IMR-90 (cell line): ENCODE results near the gene MAGI2. TPM values are rescaled to one million over a fixed set of nuclear protein-coding genes. Genes with fewer than 3 reads are reported as not detected.

Experiments used
- ATAC-seq: fragments of 200-7000 bp; cut with Tn5 transposase; 2 replicates; pipeline ENCODE4 v1.9.1; 2020; ENCODE audit warnings: low read depth, mild to moderate bottlenecking, moderate library complexity
- BruUV-seq: library from RNA; stranded (reverse); fragments of 400-500 nt; replicated peaks from 2 replicates; lab custom pipeline; 2021; lab: Mats Ljungman, UMichigan
- CTCF ChIA-PET: fragments of 300-600 bp; formaldehyde crosslinking; extraction: SDS; loops from one replicate; lab custom pipeline; 2021; ENCODE audit warnings: antibody characterized with exemption; lab: Yijun Ruan, JAX
- POLR2A ChIA-PET: fragments of 300-600 bp; sonication (Branson Sonifier 250); formaldehyde crosslinking; loops from one replicate; lab custom pipeline; 2022; ENCODE audit warnings: antibody characterized with exemption; ENCODE audit not compliant: unreplicated experiment; lab: Charles Lee
- DNase-seq: peaks from one replicate; pipeline ENCODE4 v3.0.0; 2013
- H2AFZ ChIP-seq: replicated peaks from 2 replicates; pipeline ENCODE3; 2013; ENCODE audit warnings: low read length, mild to moderate bottlenecking; ENCODE audit not compliant: poor library complexity
- H2AK5ac ChIP-seq: 2 replicates; pipeline ENCODE4 v1.6.1; 2013; ENCODE audit warnings: low read depth, low read length, inconsistent platforms
- H2AK9ac ChIP-seq: replicated peaks from 2 replicates; pipeline ENCODE3; 2013; ENCODE audit warnings: mild to moderate bottlenecking, low read depth, low read length, moderate library complexity; ENCODE audit not compliant: poor library complexity
- H2BK120ac ChIP-seq: 2 replicates; pipeline ENCODE4 v1.6.1; 2013; ENCODE audit warnings: low read depth, low read length, inconsistent platforms
- H2BK15ac ChIP-seq: 3 replicates; pipeline ENCODE4 v1.6.1; 2013; ENCODE audit warnings: low read depth, low read length, inconsistent platforms
- H2BK20ac ChIP-seq: 2 replicates; pipeline ENCODE4 v1.6.1; 2013; ENCODE audit warnings: low read depth, mild to moderate bottlenecking, inconsistent platforms, low read length, moderate library complexity
- H2BK5ac ChIP-seq: 2 replicates; pipeline ENCODE4 v1.6.1; 2013; ENCODE audit warnings: mild to moderate bottlenecking, low read depth, low read length, inconsistent platforms; ENCODE audit not compliant: poor library complexity, severe bottlenecking
- H3K14ac ChIP-seq: replicated peaks from 2 replicates; pipeline ENCODE4 v1.6.1; 2013; ENCODE audit warnings: low read depth, low read length, inconsistent platforms
- H3K18ac ChIP-seq: 2 replicates; pipeline ENCODE4 v1.6.1; 2013; ENCODE audit warnings: low read depth, low read length, control low read depth
- H3K23ac ChIP-seq: 2 replicates; pipeline ENCODE4 v1.6.1; 2013; ENCODE audit warnings: low read depth, low read length, inconsistent platforms
- H3K27ac ChIP-seq: 2 replicates; pipeline ENCODE4 v1.5.1; 2013; ENCODE audit warnings: mild to moderate bottlenecking, control low read depth, low read length; ENCODE audit not compliant: insufficient read depth
- H3K27me3 ChIP-seq: 2 replicates; pipeline ENCODE4 v1.6.1; 2013; ENCODE audit warnings: low read length; ENCODE audit not compliant: control insufficient read depth, insufficient read depth
- H3K36me3 ChIP-seq: 2 replicates; pipeline ENCODE4 v1.6.1; 2013; ENCODE audit warnings: low read length, mixed read lengths; ENCODE audit not compliant: control insufficient read depth, insufficient read depth
- H3K4ac ChIP-seq: 2 replicates; pipeline ENCODE4 v1.6.1; 2013; ENCODE audit warnings: low read depth, low read length, inconsistent platforms
- H3K4me1 ChIP-seq: 2 replicates; pipeline ENCODE4 v1.6.1; 2013; ENCODE audit warnings: low read length, mixed read lengths; ENCODE audit not compliant: control insufficient read depth, insufficient read depth
- H3K4me2 ChIP-seq: 2 replicates; pipeline ENCODE4 v1.6.1; 2013; ENCODE audit warnings: low read depth, mild to moderate bottlenecking, control low read depth, low read length, moderate library complexity
- H3K4me3 ChIP-seq: 2 replicates; pipeline ENCODE4 v1.5.1; 2013; ENCODE audit warnings: low read depth, mild to moderate bottlenecking, control low read depth, low read length, moderate library complexity; ENCODE audit not compliant: insufficient read depth
- H3K56ac ChIP-seq: 2 replicates; pipeline ENCODE4 v1.6.1; 2013; ENCODE audit warnings: low read length, inconsistent platforms; ENCODE audit not compliant: insufficient read depth; ENCODE audit errors: extremely low read depth
- H3K79me1 ChIP-seq, 2 experiments: 2 replicates each; pipeline ENCODE4 v1.6.1; 2013; ENCODE audit warnings: low read length in 2 of 2, inconsistent platforms in 1 of 2, low read depth in 1 of 2
- H3K9ac ChIP-seq: 2 replicates; pipeline ENCODE4 v1.6.1; 2013; ENCODE audit warnings: low read depth, low read length, control low read depth
- H3K9me1 ChIP-seq: 2 replicates; pipeline ENCODE4 v1.6.1; 2013; ENCODE audit warnings: low read length, inconsistent platforms; ENCODE audit not compliant: insufficient read depth
- H3K9me3 ChIP-seq: 2 replicates; pipeline ENCODE4 v1.6.1; 2013; ENCODE audit warnings: low read length; ENCODE audit not compliant: control insufficient read depth, insufficient read depth
- H4K20me1 ChIP-seq: 2 replicates; pipeline ENCODE4 v1.6.1; 2013; ENCODE audit warnings: low read length, inconsistent platforms; ENCODE audit not compliant: insufficient read depth
- H4K5ac ChIP-seq: 2 replicates; pipeline ENCODE4 v1.6.1; 2013; ENCODE audit warnings: mild to moderate bottlenecking, low read depth, low read length, control low read depth
- H4K8ac ChIP-seq, 2 experiments: 2 replicates each; pipeline ENCODE4 v1.6.1; 2013; ENCODE audit warnings: low read depth in 2 of 2, low read length in 2 of 2, control low read depth in 1 of 2, inconsistent platforms in 1 of 2
- H4K91ac ChIP-seq: 2 replicates; pipeline ENCODE4 v1.6.1; 2013; ENCODE audit warnings: low read depth, low read length, inconsistent platforms; ENCODE audit not compliant: insufficient read depth
- BHLHE40 ChIP-seq: fragments of 150-350 bp; IDR thresholded peaks from 2 replicates; pipeline ENCODE4 v1.6.1; 2016; ENCODE audit warnings: mild to moderate bottlenecking, low read depth, low read length
- CEBPB ChIP-seq: IDR thresholded peaks from 2 replicates; pipeline ENCODE4 v1.6.1; 2012; ENCODE audit warnings: low read depth, low read length, improper control_type of control experiment
- NFE2L2 ChIP-seq: fragments of 150-350 bp; IDR thresholded peaks from 2 replicates; pipeline ENCODE4 v1.6.1; 2016; ENCODE audit warnings: low read depth, mild to moderate bottlenecking, low read length
- POLR2A ChIP-seq: IDR thresholded peaks from 2 replicates; pipeline ENCODE4 v1.6.1; 2012; ENCODE audit warnings: mild to moderate bottlenecking, low read depth, low read length
- RAD21 ChIP-seq: IDR thresholded peaks from 2 replicates; pipeline ENCODE4 v1.6.1; 2012; ENCODE audit warnings: low read length, improper control_type of control experiment
- RCOR1 ChIP-seq: IDR thresholded peaks from 2 replicates; pipeline ENCODE4 v1.6.1; 2012; ENCODE audit warnings: mild to moderate bottlenecking, low read length, improper control_type of control experiment; ENCODE audit not compliant: insufficient replicate concordance
- RFX5 ChIP-seq: IDR thresholded peaks from 2 replicates; pipeline ENCODE4 v1.8.0; 2012; ENCODE audit warnings: low read depth, mild to moderate bottlenecking, low read length, moderate library complexity
- USF2 ChIP-seq: fragments of 150-350 bp; IDR thresholded peaks from 2 replicates; pipeline ENCODE4 v1.6.1; 2017; ENCODE audit warnings: mild to moderate bottlenecking, antibody characterized with exemption, low read length, low read depth
- WGBS, 2 experiments: methylation state at CpG; one replicate each; pipeline versions ENCODE4 v1.1.5 to v1.1.7; 2013; ENCODE audit warnings: missing lambda C conversion rate in 2 of 2; ENCODE audit not compliant: insufficient read length in 1 of 2; ENCODE audit errors: extremely low coverage in 2 of 2; 5-methylcytosine and 5-hydroxymethylcytosine counted together
- dilution Hi-C: fragments of 300-500 bp; cut with HindIII; formaldehyde crosslinking; loops from one replicate; pipeline ENCODE4 v1.14.3; 2018; ENCODE audit warnings: low sequenced_read_pairs; ENCODE audit not compliant: unreplicated experiment
- in situ Hi-C: fragments of 300-500 bp; cut with MboI; formaldehyde crosslinking; loops from 3 replicates; pipeline ENCODE4 v1.14.3; 2019; ENCODE audit warnings: low sequenced_read_pairs, inconsistent platforms, mixed read lengths
- intact Hi-C: fragments of 100-400 bp; cut with micrococcal nuclease; formaldehyde crosslinking; loops from 2 replicates; pipeline ENCODE4 v1.10.0; 2022
- polyA plus RNA-seq, 3 experiments: library from polyadenylated mRNA; depleted of rRNA; stranded (reverse); fragments of >200 nt; gene quantifications; 2 replicates each; pipeline ENCODE4 v1.2.3, GENCODE V29; 2012; ENCODE audit warnings: low replicate concordance in 1 of 3
- total RNA-seq: library from RNA; depleted of rRNA; stranded (reverse); fragments of >200 nt; gene quantifications from 2 replicates; pipeline ENCODE4 v1.2.3, GENCODE V29; 2012

MAGI2 gene
- total and polyA plus RNA-seq, 2 of the 4 experiments (the other 2 are of a cell fraction) = 2.5 to 17.9 TPM

GRCh38 chr7:79464051-79464450, 10.6 kb upstream of the MAGI2 start:
- in situ Hi-C loops = loop anchor here (25.0 kb wide), 1 partner anchor 573 kb away; no protein-coding TSS in a partner anchor
- Histone ChIP-seq H3K4me1 (peaks cover 3% of the 10 kb centered on the region; the same call in 1 of the 2 replicates), H3K79me1 (peaks cover 17 to 40% of the 10 kb centered on the region in 2 experiments), H3K4me2 (no peak overlapping the region), H4K8ac (no peak overlapping the region), H4K5ac (no peak overlapping the region), H2BK5ac (no peak overlapping the region), H3K23ac (no peak overlapping the region), H4K20me1 (peaks cover 4% of the 10 kb centered on the region; the same call in 1 of the 2 replicates), H3K9me1 (peaks cover 6% of the 10 kb centered on the region), H2AK5ac (no peak overlapping the region), H3K27ac (no peak overlapping the region), H3K18ac (no peak overlapping the region), H3K9me3 (no peaks in the 10 kb centered on the region), H3K4me3 (no peak overlapping the region), H3K36me3 (peaks cover 10% of the 10 kb centered on the region), H3K9ac (no peak overlapping the region), H2BK15ac (no peak overlapping the region), H2AK9ac (no peak overlapping the region), H2AFZ (no peak overlapping the region), H3K27me3 (no peaks in the 10 kb centered on the region), H4K91ac (no peak overlapping the region), H2BK120ac (no peak overlapping the region), H3K14ac (no peak overlapping the region), H2BK20ac (no peak overlapping the region), H3K4ac (no peak overlapping the region), H3K56ac (no peak overlapping the region)
- intact Hi-C loops = no loop called here
- dilution Hi-C loops = no loop called here
- BruUV-seq = no TSS peak
- CTCF ChIA-PET = no interaction called here
- POLR2A ChIA-PET = no interaction called here
- ATAC-seq (no peak), DNase-seq (no peak)
- TF ChIP-seq BHLHE40 (no peak), NFE2L2 (no peak), RCOR1 (no peak), USF2 (no peak), POLR2A (no peak), RFX5 (no peak), CEBPB (no peak), RAD21 (no peak)
- WGBS, 2 experiments = no CpG with 5 or more reads among the region's 3 CpGs
